HG03575 (cell line): ENCODE results near the gene GABBR1.

Experiments used
- ATAC-seq: cut with Tn5 transposase; IDR thresholded peaks from one replicate; pipeline ENCODE4 v1.9.1; 2021; ENCODE audit not compliant: unreplicated experiment, insufficient number of reproducible peaks, low FRiP score; ENCODE audit errors: extremely low read depth

GABBR1 gene

DNA sequence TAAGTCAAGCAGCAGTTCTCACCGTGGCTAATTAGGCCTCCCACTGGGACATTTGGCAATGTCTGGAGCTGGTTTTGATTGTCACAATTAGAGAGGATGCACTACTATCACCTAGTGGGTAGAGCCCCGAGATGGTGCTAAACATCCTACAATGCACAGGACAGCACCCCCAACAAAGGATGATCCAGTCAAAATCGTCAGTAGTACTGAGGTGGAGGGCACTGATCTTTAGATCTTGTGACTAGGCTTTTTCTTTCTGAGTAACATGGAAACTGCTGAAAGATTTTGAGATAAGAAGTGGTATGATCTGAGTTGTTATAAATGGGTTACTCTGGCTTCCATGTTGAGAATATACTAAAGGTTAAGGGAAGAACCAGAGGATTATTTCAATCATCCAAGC, 85.4 kb downstream of the GABBR1 start:
- no peak for ATAC-seq

DNA sequence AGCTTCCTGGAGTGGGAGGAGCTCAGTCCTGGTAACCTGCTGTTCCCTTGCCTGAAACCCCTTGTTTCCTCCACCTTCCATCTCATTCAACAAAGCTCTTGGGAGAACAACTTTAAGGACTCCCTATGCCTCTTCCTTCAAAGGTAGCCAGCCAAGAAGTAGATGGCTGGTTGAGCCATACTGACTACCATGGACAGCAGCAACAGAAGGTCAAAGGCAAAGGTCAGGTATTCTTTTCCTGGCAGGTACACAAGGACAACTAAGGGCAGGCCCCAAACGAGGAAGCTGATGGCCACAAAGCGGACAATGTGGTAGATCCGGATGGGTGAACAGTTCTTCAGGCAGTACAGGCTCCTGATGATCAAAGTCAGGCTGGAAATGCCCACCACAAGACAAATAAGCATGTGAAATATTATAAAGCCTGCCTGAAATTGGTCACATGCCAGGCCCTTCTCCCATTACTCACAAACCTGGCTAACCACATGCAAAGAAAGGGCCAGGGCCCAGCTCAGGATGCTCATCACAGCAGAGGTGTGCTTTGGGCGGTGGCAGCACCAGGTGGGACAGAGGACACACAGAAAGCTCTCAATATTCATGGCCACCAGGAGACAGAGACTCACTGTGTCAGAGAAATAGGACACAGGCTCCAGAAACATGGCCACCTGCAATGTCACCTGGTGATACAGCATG, 95.1 kb downstream of the GABBR1 start:
- no peak for ATAC-seq

DNA sequence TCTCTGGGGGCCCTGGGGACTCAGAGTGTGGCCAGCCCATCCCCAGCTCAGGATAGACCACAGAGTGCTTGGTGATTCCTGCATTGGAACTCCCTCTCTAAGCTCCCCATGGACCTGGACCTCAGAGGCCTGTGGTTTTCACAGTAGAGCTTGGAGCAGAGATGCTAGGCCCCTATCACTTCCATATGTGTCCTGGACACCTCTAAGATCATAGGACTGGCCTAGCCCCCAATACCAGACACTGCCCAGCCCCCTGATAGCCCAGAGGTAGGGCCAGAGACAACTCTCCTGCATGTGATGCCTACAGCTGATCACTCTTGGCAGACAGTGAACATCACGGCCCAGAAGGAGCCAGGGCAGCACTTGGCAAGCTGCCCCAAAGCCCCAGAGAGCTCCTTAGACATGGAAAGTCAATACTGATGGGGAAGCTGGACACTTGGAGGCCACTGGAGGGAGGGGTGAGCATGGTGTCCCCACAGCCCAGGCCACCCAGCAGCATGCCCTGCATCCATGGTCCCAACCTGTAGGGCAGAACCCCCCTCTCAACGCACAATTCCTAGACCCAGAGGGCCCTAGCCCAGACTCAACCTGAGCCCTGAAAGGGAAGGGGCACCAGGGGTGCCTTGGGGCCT, 100.5 kb downstream of the GABBR1 start:
- no peak for ATAC-seq

DNA sequence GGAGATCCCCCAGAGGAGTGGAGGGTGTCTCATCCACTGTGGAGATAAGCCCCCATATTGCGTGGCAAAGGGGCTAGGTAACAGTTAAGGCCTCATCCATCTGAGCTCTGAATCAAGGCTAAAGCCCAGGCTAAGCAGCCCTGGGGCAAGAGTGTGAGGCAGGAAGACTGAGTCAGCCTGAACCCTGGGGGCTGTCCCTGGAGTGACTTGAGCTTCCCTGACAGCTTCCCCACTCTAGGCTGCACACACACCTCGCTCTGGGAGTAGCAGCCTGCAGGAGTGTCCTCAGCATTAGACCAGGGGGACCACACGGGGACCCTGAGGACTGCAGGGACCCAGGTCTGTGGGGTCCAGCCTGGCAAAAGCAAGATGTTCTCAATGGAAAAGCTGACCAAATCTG, 101.3 kb downstream of the GABBR1 start:
- no peak for ATAC-seq

DNA sequence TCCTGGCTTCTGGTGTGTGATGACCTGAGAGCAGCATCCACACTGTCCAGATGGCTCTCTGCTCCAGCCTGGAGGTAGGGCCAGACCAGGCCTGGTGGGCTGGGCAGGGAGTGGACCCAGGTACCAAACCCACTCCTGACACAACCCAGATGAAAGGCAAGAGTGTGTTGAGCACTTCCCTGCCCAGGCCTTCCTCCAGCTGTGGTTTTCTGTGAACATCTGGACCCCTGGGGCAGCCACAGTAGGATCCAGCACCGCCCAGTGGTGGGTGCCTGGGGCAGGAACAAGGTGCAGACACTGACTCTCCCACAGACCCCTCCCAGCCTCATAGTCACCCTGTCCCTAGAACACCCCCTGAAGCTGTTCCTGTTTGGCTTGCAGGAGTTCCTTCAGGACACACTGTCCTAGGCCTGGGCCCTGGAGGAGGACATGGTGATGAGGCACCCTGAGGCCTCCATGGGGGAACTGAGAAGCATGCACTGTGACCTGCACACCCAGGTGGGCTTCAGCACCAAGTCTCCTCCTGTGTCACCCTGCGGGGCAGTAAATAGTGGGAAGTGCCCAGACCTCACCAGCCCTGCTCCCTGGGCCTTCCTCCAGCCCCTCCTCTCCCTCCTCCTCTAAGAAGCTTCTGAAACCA, 102.2 kb downstream of the GABBR1 start:
- no peak for ATAC-seq

DNA sequence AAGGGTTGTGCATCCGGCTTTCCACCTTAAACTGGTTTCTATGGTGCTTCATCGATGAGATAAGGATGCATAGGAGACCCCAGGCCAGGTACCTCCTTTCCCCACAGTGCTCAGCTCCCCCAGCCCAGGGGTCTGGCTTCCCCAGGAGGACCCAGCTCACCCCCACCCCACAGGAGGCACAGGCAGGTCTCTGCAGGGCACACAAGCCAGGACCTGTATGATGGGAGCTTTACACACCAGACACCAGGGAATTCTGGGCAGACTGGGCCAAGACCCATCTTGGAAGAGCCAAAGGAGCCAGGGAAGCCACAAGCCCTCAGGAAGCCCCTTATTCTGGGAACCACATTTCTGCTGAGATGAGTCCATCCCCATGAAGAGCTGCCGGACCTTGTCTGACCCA, 103.0 kb downstream of the GABBR1 start:
- ATAC-seq: no peak

DNA sequence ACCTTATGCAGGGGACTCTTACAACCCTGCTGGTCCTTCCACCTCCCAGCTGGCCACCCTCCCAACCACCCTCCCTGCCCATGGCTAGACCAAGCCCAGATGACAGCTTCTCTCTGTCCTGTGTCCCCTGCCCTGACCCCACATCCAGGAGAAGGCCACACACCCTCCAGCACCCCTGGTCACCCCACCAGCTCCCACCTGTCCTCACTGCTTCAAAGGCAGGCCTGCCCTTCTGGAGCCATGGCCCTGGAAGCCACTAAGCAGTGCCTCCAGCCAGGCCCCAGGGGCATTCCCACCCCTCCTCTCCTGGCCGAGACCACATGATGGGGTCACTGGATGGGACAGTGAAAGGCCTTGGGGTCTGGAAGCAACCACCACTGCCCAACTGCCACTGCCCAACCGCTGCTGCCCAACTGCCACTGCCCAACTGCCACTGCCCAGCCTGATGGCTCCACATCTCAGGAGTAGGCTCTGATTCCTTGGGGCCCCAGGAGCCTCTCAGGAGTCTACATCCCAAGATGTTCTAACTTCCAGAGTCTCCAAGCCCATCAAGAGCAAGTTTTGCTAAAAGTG, 103.9 kb downstream of the GABBR1 start:
- no peak for ATAC-seq

DNA sequence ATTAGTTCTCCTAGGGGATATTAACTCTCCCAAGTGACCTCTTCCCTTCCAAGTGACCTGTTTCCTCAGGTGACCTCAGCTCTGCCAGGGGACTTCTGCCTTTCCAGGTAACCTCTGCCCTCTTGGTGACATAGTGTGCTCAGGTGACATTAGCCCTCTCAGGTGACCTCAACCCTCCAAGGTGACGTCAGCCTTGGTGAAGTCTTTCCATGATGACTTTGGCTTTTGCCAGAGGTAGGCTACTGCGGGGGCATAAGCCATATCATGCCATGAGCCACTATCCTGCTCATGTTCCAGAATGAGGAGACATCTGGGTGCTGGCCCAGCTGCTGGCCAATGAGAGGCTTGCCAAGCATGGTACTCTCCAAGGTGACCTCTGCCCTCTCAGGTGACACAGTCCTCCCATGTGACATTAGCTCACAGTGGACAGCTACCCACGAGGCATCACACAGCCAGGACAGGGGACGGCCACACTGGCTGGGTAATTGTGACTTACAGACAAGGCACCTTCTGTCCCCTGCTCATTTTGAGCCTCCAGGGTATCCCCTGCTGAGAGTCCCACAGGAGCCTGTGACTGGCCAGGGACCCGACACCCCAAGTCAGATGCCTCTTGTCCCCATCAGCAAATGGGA, 104.6 kb downstream of the GABBR1 start:
- ATAC-seq: no peak

DNA sequence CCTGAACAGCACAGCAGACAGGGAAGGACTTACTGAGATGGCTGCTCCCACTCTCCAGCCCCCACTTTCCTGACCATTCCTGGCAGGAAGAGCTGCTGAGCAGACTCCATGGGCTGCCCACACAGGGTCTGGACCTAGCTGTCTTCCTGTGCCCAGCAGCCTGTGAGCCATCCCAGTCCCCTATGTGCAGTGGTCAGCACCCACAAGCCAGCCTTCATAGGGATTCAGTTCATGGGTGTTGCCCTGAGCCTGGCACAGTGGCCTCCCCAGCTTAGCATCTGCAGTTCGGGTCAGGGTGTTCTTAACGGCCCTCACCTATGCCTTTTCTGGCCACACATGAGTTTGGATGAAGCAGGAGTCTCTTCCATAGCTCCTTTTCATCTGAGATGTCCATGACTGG, 105.4 kb downstream of the GABBR1 start:
- ATAC-seq: no peak

DNA sequence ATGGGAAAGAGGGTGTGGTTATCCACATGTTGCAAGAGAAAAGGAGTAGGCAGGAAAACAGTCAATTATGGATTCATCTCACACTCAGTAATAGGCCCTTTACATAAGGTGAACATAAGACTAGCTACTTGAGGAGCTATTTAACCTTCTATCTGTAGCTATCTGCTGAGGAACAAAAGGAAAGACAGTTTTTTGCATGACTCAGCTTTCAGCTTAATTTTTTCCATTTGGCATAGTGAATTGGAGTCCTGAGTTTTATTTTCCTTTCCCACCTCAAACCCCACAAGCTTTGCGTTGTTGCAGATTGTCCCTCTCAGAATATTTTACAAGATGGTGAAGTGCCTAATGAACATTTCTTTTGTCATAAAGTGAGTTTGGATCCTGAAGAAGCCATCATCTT, 105.9 kb downstream of the GABBR1 start:
- ATAC-seq: no peak

DNA sequence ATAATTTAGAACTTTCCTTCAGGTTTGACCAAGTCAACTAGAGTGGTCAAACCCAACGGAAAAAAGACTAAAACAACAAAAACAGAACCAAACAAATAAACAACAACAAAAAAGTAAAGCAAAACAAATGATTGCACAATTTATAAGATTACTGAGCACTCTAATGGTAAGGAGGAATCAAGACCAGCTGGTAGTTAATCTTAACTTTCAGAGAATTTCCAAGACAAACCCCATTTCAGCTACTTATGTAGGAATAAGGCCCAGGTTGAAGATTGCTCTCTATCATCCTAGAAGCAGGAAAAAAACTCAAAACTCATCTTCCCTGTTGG, 107.7 kb downstream of the GABBR1 start:
- ATAC-seq: no peak

DNA sequence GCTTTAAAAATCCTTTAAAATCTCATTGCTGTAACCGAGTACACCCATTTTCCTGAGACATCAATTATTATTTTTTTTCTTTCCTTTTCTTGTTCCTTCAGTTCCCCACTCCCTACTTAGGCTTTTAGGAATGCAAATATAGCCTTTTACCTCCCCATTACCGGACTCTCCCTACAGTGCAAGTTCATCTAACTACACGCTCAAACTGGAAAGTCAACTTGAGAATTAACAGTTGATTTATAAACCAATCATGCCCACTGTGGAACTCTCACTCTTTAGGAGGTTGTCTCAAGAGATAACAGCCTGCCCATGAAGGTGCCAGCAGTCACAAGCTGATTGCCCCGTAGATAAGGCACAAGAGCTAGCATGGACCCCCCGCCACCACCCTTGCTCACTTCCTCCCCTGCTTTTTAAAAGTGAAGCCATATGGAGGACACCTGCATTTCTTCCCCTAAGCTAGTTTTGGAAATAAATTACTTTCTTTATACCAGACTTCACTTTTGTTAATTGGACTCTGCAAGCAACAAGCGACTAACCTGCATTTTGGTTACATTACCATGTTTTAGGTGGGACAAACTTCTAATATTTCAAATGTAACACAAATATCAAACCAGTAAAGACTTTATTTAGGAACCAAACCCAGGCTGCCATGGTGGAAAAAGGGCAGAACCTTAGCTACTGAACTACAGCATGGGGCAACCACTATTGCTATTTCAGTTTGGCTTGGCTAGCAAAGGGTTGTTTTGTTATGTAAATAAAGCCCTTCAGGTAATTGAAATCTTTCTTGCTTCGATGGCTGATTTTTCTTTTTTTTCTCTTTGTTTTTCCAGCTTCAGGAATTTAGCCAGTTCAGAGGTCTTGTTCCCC, 108.3 kb downstream of the GABBR1 start:
- no peak for ATAC-seq

DNA sequence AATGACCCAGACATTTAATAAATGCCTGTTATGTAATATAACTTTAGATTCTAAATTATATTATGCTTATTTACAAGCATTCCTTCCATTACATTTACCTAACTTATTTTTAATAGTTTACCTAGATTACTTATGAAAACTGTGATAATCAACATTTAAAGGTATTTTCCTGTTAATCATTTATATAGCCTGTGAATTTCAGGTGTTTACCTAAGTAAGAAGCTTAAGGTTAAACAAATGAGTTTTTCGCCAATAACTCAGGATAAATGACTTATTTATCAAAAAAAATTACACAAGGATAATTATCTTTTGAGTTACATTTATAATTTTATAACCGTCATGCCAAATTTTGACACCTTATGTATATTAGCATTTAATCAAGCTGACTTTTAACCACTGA, 108.9 kb downstream of the GABBR1 start:
- no peak for ATAC-seq

DNA sequence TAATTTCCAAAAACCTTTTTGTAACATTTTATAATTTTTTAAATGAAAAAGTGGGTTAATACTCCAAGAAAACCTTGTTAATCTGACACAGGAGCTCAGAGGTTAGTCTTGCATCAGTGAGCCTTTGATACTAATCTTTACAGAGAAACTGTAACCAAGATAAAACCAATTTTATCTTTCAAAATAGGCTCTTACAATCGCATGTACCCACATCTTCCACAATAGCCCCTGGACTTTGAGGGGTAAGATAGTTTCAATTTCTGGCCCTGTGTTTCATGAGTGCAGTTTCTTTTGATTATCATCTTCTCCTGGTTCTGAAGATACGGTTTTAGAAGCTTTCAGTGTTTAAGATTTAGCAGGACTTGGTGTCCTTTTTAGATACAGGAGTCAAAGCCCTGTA, 110.8 kb downstream of the GABBR1 start:
- no peak for ATAC-seq

DNA sequence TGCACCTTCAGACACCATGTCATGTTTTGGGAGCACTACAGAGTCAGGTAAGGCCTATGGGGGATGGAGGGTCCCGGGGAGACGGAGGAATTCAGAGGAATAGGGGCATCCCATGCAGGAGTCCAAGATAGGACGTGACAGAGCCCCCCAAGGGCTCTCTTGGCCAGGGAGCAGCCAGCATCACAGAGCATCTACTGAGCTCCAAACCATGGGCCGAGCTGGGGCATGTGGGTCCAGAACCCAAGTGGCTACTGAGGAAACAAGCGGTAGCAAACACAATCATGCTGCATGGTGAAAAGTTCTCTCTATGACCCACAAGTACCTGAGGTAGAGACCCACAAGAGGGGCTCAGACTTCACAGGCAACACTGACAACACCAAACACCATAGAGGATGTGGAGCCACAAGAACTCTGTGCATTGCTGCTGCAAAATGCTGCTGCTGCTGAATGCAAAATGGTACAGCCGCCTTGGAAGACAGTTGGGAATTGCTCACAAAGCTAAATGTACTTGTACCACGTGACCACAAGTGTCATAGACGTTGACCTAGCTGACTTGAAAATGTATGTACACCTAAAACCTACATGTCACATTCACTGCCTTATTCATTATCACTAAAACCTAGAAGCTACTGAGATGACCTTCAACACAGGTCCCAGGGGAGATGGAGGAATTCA, 111.8 kb downstream of the GABBR1 start:
- ATAC-seq: no peak

DNA sequence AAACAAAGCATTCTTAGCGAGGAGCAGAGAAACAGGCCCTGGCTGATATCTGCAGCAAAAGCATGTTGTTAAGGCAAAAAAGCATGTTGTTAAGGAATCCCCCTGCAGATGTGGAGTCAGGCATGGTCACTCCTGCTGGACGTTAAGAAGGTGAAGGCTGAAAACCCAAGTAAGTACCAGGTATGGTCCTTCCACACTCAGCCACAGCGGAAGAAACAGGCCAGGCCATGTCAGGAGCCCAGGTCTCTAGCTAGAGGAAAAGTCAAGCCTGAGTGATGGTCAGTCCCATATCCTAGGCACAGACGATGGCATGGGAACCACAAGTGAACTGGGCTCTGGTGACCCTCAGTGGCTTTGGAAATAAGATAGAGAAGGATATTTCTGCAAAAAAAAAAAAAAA, 112.8 kb downstream of the GABBR1 start:
- no peak for ATAC-seq

DNA sequence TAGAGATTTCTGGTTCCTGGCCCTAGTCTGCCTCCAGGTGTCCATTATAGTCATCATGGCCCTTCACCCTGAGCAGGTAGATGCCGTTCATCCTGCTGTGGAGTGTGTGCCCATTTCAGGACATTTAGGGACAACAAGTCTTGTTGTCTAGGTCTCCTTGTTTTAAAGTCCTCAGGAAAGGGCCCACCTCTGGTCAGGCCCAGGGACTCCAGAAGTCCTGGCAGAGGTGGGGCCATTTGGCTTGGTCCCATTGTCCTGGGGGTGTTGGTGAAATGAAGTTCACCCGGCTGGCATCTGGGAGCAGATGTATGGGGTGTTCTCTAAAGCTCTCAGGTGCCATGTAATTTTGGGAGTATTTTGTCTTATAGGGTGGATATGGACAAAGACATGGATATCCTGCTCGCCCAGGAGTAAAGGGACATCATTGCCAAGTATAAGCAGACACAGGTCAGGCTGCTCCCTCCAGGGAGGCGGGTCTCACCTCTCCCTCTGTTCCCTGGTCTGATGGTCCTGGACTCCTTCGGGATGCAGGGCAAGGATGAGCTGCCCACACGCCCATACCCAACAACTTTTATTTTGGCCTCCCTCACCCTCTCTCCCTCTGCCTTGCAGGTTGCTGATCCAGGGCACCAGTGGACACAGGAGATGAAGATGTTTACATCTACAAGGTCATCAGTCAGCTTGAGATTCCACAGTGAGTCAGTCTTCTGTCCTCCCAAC, 113.5 kb downstream of the GABBR1 start:
- no peak for ATAC-seq
